ENCODE data around the gene GUCY1A1. TPM values are rescaled to one million over a fixed set of nuclear protein-coding genes. Genes with fewer than 3 reads are reported as not detected.

Gene GUCY1A1
- not detected for total RNA-seq (2021; fragmentation: NEBNext Ultra II Directional; extraction: Animal tissue kit (Norgen Biotek cat#: 25700))
- long read RNA-seq = 0 reads

GRCh38 chr4:155666344-155667221 is at the start of gene GUCY1A1:
Gene GUCY1A1 (plus strand): TSS chr4:155666848. CDS start chr4:155696868, 30,020 bp downstream.
- DNase-seq = no peak
- peaks cover 12% of the 10 kb centered on the region for H3K4me1 Mint-ChIP-seq (ENCODE audit: low read depth)
- no peak within 1 kb of the TSS for H3K27ac Mint-ChIP-seq
- H3K4me3 Mint-ChIP-seq = peak within 1 kb of the TSS; percentile 82
- H3K36me3 Mint-ChIP-seq (ENCODE audit: low read depth) = no peaks in the 10 kb centered on the region
- H3K9me3 Mint-ChIP-seq = no peaks in the 10 kb centered on the region
- H3K27me3 Mint-ChIP-seq (ENCODE audit: insufficient read depth) = peaks cover 20% of the 10 kb centered on the region
- no peak for TF ChIP-seq CTCF (IDR thresholded peaks at IDR 0.05)

GRCh38 chr4:155617296-155617695 is 49.4 kb upstream of the GUCY1A1 start:
- Mint-ChIP-seq H3K4me3 (no peak overlapping the region), H3K4me1 (ENCODE audit: low read depth) (no peaks in the 10 kb centered on the region; the same call in 1 of the 2 replicates), H3K27me3 (ENCODE audit: insufficient read depth) (no peaks in the 10 kb centered on the region), H3K9me3 (peaks cover under 1% of the 10 kb centered on the region; the same call in 1 of the 2 replicates), H3K36me3 (ENCODE audit: low read depth) (no peaks in the 10 kb centered on the region), H3K27ac (no peak overlapping the region)
- no peak for DNase-seq
- no peak for TF ChIP-seq CTCF (IDR thresholded peaks at IDR 0.05)

- Mint-ChIP-seq H3K27me3 (ENCODE audit: insufficient read depth) (no peaks in the 10 kb centered on the region), H3K36me3 (ENCODE audit: low read depth) (no peaks in the 10 kb centered on the region), H3K27ac (no peak overlapping the region), H3K4me3 (no peak overlapping the region), H3K9me3 (no peaks in the 10 kb centered on the region; the same call in 1 of the 2 replicates), H3K4me1 (ENCODE audit: low read depth) (no peaks in the 10 kb centered on the region; the same call in 1 of the 2 replicates)
- no peak for DNase-seq
- TF ChIP-seq CTCF (IDR thresholded peaks at IDR 0.05) = no peak
These were observed 48.3 kb upstream of the GUCY1A1 start for GRCh38 chr4:155618183-155618838.

- H3K9me3 Mint-ChIP-seq = no peaks in the 10 kb centered on the region; the same call in 1 of the 2 replicates
- H3K27me3 Mint-ChIP-seq (ENCODE audit: insufficient read depth) = no peaks in the 10 kb centered on the region
- no peak overlapping the region for H3K27ac Mint-ChIP-seq
- H3K4me1 Mint-ChIP-seq (ENCODE audit: low read depth) = no peaks in the 10 kb centered on the region; the same call in 1 of the 2 replicates
- H3K4me3 Mint-ChIP-seq = no peak overlapping the region
- no peak for TF ChIP-seq CTCF (IDR thresholded peaks at IDR 0.05)
- DNase-seq = no peak
- no peaks in the 10 kb centered on the region for H3K36me3 Mint-ChIP-seq (ENCODE audit: low read depth)
These were observed 46.0 kb upstream of the GUCY1A1 start for GRCh38 chr4:155620637-155621036.

GRCh38 chr4:155624478-155624877 is 42.2 kb upstream of the GUCY1A1 start:
- H3K4me1 Mint-ChIP-seq (ENCODE audit: low read depth) = peaks cover 15% of the 10 kb centered on the region; the same call in 1 of the 2 replicates
- DNase-seq = no peak
- H3K36me3 Mint-ChIP-seq (ENCODE audit: low read depth) = no peaks in the 10 kb centered on the region
- no peak overlapping the region for H3K4me3 Mint-ChIP-seq
- H3K27ac Mint-ChIP-seq = no peak overlapping the region
- no peaks in the 10 kb centered on the region for H3K27me3 Mint-ChIP-seq (ENCODE audit: insufficient read depth)
- no peak for TF ChIP-seq CTCF (IDR thresholded peaks at IDR 0.05)
- peaks cover 3% of the 10 kb centered on the region; the same call in 1 of the 2 replicates for H3K9me3 Mint-ChIP-seq

All from HFFc6 (cell line).